AG20443 (cell line): ENCODE measurements around the gene LHPP.
"Not testable (repeated sequence)": the region's sequence is repeated elsewhere in the genome, so short reads cannot be mapped to it uniquely, and the experiment has no call there.

Experiments
- DNase-seq: peaks from one replicate; pipeline ENCODE4 v3.0.0; 2012; ENCODE audit warnings: low spot score, mixed read lengths

Gene LHPP

DNA sequence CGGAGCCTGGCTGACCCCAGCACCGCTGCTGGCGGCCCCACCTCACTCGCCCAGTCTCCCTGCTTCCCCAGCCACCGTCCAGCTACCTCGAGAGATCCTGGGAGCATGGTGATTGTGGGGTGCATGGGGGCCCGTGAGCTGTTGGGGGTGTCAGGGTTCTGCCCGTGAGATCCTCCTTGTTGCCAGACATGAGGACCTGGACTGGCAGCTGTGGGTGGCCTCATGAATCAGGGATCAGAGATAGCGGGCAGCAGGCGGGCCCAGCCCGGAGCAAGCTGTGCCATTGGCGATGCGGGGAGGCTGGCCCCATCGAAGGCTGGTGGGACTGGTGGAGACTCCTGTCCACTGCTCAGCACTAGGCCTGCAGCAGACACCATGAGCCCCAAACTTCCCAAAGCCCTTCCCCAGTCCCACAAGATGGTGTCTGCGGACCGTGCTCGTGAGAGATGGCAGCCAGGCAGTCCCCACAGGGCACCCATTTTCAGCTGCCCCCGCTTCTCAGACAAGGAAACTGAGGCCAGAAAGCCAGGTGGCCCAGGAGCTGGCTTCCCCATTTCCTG is 75.6 kb downstream of the LHPP start:
- DNase-seq: no peak

DNA sequence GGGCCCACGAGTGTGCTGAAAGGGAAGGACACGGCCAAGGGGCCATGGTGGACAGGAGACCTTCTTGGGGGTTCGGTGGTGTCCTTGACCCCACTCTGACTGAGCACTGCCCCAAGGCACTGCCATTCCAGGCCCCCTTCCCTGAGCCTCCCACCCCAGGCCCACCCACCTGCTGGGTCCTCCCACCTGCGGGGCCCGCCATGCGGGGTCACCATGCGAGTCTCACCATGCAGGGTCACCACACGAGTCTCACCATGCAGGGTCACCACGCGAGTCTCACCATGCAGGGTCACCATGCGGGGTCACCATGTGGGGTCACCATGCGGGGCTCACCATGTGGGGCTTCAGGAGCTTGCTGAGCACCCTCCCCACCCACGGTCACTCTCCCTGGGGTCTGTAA is 76.3 kb downstream of the LHPP start:
- no peak for DNase-seq

DNA sequence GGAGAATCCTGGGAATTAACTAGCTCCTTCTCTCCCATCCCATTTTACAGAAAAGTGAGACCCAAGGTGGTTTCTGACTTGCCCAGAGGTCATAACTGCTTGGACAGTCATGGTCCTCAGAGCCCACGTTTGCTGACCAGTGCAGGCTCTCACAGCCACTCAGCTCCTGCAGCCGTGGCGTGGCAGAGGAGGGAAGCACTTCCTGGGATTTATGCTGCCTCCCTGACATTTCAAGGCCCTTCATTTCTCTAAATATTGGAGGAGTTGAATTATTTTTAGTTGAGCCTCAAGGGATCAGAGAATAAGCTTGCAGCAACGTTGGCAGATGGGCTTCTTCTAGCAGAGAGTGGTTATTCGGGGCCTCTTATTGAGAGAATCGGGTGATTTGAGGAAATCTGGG is 77.1 kb downstream of the LHPP start:
- DNase-seq: no peak

DNA sequence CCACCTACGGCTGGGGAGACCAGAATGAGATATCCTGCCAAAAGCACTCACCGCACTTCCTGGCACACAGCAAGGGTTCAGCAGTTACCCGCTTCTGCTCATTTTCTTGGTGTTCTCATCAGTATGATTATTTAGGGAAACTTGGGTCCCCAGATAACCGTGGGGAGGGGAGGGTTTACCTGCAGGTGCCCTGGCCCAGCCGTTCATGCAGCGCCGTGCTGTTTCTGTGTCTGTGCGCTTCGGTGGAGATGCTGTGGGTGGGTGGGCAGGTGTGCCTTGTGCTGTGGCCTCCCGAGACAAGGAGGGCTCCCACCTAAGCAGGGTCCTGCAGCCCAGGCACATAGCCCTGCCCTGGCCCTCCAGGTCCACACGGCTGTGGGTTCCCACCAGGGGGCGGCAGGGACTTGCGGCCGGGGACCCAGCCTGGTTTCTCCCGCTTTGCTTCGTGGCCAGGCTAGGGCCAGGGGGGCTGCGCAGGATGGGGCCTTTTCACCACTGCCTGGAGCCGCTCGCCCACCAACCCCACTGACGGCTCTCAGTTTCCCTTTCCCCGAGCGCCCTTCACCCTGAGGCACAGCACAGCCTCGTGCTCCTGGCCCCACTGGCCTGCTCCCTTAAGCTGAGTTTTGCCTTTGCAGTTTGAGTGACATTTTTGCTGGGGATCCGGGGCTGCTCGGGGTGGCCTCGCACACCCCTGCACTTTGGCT is 78.5 kb downstream of the LHPP start:
- DNase-seq: peak; percentile 89

DNA sequence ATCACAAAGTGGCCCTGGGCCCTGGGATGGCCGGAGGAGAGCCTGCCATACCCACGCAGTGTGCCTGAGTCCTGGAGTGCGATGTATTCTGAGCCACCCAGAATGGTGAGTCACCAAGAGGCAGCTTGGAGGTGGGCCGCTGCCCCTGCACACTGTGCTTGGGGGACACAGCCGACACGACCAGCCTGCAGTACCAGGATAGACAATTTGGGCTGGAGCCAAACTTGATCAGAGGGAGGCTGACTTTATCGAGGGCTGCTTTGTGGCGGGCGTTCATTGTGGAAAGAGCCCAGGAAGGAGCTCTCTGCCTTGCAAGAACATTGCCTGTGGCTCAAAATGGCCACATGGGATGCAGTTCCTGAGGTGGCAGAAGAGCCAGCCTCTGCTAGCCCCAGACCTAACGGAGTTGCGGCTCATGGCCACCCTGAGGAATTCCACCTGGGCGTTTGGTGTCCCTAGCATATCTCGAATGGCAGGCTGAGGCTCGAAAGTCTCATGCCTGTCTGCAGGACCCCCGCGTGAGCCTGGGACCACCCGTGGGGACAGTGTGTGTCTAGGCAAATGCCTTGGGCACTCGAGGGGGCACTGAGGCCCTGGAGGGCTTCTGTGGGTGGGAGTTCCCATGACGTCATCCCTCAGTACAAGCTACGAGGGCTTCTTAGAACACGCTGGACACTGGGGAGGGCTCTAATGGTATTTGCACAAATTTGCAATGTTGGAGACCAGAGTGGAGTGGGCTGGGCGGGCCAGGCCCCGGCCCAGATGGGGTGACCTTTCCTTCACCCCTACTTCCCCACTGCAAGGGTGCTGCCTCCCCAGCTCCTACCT is 79.7 kb downstream of the LHPP start:
- DNase-seq: no peak

DNA sequence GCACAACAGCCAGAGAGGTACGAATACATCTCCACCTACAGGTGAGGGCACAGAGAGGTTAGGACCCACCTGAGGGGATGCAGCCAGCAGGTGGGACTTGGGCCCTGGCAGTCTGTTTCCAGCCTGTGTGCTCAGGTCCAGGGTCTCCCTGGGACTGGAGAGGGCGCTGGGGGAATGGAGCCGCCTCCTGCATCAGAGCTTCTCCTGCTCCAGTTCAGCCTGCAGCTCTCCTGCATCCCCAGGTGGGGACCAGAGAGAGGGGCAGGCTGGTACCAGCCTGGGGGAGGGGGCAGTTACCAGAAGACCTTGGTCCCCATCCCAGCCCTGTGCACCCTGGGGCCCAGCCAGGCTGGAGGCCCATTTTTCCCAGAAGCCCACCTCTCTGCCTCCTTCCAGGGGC is 80.7 kb downstream of the LHPP start:
- DNase-seq: no peak

DNA sequence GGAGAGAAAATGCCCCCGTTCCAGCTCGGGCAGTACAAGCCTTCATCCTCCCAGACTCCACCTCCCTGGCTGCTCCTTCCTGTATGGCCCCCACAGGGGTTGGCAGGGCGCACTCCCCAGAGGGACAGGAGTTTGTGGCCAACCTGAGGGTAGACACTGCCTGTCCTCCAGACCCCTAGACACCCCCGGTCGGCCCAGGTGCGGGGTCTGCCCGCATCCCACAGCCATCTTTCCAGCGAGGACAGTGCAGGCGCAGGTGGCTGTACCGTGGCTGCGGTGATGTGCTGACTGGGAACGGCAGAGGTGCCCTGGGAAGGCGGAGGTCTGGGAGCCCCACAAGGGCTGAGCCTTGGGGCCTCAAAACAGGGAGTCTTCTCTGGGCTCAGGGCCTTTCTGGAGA is 81.5 kb downstream of the LHPP start:
- no peak for DNase-seq

DNA sequence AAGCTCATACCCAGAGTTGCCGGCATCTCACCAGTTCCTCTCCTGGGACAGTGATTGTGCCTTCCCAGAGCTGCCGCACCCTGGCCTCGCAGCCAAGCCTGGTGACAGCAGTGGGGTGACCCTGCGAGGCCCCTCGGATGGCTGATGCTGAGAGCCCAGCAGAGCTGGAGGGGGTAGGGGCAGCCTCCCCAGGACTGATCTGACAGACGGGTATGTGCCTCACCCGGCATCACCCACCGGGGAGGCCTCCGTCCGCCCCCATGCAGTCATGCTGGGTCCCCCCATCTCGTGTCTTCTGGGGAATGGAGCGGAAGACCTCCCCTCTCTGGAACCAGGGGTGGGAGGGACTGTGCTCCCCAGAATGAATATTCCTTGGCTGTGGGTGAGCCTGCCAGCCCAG is 82.3 kb downstream of the LHPP start:
- no peak for DNase-seq

DNA sequence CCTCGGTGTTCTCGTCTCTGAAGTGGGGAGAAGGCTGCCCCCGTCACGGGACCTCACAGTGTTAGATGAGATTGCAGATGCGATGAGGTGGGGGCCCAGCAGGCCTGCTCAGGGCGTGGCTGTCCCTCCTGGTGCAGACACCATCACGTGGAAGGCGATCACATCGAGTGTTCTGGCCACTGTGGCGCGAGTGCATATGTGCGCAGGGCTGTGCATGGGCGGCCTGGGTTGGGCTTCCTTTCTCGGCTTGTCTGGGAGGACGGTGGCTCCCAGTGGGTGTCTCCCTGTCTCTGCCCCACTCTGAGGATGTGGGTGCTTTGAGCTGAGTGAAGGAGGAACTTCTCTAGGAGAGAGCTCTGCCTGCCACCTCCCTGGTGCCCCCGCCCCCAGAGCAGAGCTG is 83.1 kb downstream of the LHPP start:
- no peak for DNase-seq

DNA sequence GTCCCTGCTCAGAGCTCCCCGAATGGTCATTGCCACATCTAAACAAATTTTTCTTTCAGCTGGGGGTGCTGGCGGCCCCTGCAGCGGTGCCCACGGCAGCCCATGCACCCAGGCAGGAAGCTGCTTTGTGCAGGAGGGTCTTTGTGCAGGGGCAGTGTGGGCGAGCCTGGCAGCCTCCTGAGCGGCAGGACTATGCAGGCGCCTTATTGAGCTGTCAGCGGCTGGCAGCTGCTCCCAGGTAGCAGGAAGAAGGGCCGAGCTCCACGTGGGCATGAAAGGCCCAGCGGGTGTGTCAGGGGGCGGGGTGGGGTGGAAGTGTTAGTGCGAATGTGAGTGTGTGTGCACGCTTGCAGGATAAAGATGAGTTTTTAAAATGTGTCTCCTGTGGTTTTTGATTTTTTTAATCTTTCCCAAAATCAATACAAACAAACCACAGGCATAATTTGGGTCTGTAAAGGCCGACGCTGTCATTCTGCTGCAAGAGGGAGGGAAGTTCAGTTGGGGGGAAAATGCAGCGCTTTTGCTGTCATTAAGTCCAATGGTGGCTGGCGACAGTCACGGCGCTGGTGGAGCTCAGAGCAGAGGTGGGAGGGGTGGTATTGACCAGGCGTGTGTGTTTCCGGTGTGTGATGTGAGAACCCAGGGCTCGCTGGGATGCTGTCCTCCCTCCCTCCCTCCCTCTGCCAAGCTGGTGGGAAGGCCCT is 83.9 kb downstream of the LHPP start:
- no peak for DNase-seq

DNA sequence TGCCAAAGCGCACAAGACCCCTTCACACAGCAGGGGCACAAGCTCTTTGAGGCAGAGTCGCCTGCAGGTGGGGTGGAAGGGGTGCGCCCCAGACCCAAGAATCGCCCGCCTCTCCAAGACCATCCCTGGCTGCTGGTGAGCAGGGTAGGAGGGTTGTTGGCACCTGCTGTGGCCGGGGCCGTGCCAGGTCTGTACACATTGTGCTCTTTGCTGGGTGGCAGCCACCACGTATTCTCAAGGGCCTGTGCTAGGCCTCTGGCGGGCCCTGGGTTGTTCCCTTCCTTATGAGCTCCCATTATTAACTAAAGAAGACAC is 84.4 kb downstream of the LHPP start:
- no peak for DNase-seq

DNA sequence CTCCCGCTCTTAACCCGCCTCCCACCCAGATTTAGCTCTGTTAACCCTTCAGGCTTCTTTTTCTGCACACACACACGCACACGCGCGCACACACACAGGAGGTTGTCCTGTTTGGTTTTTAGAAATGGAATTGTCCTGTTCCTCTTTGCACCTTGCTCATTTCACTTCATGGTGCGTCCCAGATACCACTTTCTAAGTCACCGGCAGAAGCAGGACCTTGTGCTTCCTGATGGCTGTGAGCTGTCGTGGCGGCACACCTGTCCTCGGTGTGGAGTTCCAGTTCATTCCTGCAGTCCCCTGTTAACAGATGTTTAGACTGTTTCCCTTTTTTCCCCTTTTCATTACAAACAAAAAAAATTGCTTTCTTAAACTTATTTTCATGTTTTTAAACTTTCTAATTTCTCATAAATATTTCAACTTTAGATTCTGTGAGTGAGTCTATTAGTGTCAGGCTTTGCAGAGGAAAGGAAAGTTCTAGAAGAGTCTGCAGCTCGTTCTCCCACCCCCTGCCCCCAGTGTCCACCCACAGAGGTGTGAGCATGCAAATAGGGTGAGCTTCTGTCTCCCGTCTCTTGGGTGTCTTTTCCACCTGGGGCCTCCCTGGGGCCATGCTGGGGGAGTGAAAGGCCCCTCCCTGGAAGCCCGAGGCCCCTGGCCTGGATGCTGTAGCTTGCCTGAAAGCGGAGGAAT is 85.5 kb downstream of the LHPP start:
- no peak for DNase-seq

DNA sequence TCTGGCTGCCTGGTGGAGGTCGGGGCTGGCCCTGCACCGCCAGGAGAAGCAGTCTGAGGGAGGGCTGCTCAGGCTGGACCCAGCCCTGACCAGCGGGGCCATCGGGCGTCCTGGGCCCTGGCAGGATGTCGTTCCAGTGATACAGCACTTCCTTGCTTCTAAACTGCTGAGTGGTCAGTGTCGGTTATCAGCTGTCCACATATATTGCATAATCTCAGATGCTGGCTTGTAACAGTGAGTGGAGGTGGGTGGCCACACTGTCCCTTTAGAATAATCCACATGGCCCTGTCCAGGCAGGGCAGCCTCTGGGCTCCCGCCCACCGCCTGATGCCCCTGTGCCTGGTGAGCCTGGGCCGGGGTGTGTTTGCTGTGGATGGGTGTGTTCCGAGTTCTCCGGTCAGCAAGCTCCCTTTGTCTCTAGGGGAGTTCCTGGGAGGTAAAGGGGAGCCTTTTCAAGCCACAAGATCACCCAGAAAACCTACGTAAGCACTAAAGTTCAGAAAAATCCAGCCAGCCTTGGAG is 86.1 kb downstream of the LHPP start:
- no peak for DNase-seq

DNA sequence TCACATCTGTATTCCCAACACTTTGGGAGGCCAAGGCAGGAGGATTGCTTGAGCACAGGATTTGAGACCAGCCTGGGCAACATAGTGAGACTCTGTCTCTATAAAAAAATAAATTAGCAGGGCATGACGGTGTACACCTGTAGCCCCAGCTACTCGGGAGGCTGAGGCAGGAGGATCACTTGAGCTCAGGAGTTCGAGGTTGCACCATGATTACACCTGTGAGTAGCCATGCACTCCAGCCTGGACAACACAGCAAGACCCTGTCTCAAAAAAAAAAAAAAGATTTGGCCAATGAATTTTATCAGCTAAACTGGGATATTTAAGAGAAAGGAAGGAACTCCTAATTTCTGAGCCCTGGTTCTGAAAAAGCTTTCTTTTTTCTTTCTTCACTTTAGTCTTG is 87.5 kb downstream of the LHPP start:
- DNase-seq: not testable (repeated sequence)

DNA sequence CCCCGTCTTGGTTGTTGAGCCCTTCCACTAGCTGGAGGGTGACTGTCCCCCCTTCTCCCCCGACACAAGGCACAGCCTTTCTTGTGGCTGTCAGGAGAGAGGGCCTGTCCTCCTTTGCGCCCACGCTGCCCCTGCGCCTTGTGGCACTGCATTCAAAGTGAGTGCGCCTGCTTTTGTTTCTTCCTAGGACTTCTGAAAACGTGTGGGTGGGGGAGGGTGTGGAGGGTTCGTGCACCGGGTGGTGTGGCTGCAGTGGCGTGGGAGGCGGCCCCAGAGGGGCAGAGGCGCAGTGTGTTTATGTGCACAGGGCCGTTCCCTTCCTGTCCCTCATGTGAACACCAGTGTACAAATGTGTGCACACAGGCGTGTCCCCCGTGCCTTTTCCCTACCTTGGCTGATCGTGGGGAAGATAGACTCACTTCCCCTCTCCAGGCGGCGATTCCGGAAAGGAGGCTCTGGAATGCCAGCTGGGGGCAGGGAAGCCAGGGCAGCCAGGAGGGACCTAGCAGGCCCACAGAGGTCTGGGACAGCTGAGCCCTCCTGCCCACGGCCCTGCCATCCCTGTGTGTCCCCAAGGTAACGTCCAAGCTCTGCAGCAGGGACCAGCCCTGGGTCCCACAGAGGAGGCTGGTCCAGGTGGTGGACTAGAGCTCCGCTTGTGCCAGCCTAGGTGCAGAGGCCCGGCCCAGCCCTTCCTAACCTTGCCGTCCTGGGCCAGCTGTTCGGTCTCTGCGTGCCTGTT is 88.8 kb downstream of the LHPP start:
- no peak for DNase-seq

DNA sequence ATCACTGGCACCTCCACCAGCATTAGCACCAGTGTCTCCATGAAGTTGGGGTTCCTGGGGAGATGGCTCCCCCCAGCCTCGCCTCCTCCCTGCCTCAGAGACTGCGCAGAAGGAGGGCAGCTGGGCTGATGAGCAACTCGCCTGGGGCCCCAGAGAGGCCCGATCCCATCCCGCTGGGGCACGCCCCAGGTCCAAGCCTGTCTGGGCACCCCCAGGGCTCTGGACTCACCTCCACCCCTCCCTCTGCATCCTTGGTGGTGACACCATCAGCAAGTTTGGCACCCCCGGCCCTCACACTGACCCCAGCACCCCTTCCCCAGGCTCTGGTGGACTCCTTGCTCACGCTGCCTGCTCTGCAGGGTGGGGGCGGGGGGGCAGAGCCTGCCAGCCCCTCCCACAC is 89.5 kb downstream of the LHPP start:
- no peak for DNase-seq

DNA sequence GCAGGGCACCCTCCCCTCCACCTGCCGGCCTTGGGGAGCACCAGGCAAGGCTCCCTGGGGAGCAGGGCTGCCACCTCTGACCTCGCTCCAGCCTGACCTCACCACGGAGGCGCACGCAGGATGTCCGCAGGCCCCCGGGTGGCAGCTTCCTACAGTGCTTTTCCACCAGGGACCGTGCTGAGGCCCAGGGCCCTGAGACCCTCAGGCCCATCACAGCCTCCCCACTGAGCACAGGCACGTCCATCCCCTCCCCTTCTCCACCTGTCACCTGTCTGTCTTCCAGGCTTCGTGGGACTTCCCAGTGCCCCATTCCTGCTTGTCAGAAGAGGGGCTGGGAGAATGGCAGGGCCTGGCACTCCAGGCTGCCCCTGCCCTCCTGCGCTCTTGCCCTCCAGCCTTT is 90.1 kb downstream of the LHPP start:
- no peak for DNase-seq

DNA sequence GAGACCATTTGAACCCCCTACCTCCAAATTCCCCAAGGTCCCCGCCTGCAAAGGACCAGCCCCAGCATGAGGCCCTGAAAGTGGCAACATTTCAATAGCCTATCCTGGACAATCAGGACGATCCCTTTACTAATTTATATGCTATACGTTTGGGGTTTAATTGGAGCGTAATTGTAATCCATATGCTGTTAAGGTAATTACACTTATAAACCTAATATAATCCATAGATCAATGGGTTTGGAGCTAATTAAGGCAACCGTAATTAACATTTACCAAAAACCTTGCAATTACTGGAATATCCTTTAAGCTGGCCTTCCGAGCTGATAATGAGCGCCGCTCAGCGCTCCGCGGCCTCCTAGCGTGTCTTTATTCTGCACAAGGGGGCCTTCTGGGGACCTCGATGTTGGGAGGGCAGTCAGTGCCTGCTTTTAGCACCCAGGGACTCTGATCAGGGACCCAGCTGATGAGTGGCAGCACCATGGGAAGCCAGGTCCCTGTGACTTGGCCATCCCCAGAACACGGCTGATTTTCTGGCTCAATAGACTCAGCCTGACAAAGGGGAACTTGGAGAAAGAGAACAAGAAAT is 91.2 kb downstream of the LHPP start:
- no peak for DNase-seq

DNA sequence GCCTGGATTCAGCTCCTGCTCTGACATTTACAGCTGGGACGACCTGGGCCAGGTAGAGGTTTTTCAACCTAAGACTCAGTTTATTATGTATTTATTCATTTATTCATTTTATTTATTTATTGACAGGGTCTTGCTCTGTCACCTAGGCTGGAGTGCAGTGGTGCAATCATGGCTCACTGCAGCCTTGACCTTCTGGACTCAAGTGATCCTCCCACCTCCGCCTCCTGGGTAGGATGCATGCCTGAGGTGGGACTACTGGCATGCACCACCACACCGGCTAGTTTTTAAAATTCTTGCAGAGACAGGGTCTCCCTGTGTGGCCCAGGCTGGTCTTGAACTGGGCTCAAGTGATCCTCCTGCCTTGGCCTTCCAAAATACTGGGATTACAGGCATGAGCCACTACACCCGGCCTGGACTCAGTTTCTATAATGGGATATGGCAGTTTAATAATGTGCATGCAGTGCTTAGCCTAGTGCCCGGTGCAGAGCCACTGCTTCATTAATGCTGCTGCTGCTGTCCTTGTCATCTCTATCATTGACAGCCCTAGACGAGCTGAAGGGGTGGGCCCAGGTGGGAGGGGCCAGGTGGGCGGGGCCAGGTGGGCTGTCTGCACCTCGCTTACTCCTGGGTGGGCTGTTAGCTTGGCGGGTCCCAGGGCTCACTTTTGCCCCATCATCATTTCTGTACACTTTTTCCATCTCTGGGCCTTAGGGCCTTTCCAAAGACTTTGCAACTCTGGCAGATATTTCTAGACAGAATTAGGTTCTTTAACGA is 92.6 kb downstream of the LHPP start:
- DNase-seq: no peak

DNA sequence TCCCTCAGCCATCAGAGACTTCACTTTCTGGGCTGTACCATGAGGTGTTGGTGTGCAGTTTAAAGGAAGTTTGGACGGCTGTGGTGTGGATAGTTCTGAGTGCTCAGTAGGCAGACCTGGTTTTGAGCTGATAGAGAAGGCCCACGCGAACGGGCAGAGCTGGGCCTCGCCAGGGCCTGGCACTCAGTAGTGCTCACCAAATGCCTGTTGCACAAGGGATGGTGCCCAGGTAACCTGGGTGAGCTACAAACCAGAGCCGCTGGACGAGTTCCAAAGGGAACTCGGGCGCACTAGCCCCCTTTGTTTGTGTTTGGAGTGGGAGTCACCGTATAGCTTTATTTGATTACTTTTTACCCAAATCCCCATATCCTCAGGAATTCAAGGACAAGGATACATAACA is 95.5 kb downstream of the LHPP start:
- DNase-seq: no peak
